HUDEP-2 (cell line): ENCODE data around the gene MINDY4.
A peak's percentile ranks its signal among the peaks of the same experiment; 100 is the strongest.

ENCODE experiments used
- DNase-seq, 76 experiments: peaks; one replicate each; lab custom pipeline; 2025; ENCODE audit not compliant: unreplicated experiment in 76 of 76; lab: John Stamatoyannopoulos, UW

The MINDY4 gene

DNA sequence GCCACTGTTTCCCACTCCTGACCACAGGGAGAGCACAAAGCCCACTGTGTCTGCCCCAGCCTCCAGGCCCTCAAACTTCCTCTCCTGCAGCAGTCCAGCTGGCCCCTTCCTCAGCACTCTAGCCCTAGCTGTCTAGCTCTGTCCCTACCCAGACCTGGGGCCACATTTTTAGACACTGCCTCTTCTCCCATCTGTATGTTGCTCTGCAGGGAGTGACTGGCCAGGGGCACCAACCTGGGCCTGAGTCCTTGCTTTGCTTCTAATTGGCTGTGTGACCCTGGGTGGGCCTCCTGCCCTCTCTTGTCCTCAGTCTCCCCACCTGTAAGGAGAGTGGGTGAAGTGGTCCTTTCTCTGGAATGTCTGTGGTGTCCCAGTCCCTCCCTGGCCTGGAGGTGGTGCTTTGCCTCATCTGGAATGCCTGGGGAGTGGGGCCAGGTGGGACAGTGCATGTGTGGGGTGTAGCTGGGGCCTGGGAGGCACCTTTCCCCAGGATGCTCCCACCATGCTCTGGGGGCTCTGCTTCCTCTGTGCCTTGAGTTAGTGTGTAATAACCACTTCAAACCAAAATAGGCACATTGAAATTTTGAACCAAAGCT is 165.5 kb downstream of the MINDY4 start:
- DNase-seq = no peak

DNA sequence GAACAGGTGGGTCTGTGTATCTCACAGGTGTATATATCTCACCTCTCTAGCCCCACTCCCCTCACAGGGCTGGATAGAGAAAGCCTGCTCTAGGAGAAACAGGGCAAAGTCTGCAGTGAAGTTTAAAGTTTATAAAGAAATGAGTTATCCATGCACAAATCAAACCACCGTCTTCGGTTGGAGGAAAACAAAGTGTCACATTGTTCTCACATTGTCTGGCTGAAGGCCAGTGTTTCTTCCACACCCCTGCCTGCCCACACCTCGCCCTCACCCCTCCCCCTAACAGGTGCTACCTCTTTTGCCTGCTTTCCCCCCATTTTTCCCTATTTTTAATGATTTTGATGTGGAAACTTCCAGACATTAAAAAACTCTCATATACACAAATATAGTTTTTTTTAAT is 166.2 kb downstream of the MINDY4 start:
- DNase-seq = no peak

DNA sequence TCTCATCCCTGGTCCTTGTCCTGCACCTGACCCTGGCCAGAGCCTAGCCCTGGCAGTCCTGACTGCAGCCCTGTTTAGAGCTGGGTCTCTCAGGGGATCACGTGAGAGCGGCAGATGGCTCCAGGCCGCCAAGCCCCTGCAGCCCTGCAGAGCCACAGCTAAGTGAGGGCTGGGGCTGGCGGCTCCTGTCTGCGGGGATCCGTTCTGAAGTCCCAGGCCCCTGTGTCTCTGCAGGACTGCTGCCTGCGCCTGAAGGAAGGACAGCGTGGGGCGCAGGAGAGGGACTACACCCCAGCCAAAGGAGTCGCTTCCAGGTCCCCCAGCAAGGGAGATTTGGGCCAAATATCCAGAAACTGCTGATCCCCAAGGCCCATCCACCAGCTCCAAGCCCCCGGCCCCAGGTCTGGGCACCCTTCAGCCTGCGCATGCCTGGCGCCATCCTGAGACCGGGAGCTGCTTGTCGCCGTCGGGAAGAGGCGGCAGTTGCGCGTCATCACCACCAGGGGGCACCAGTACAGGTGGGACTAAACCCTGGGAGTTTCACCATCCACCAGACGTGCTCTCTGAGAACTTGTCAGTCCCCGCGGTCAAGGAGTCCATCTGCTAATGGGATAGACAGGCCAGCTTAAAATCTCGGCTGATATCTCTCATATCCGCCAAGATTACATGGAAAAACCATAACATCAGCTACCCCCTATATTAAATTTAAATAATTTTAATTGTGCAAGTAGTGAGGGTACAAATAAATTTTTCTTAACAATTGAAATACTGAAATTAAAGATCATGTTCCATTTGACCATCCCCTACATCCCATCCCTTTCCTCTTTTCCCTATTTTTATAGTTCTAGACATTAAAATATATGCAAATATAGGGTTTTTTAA is 167.5 kb downstream of the MINDY4 start:
- DNase-seq = peak in 66 of 76 experiments; percentile 5 to 81 (median 54)

DNA sequence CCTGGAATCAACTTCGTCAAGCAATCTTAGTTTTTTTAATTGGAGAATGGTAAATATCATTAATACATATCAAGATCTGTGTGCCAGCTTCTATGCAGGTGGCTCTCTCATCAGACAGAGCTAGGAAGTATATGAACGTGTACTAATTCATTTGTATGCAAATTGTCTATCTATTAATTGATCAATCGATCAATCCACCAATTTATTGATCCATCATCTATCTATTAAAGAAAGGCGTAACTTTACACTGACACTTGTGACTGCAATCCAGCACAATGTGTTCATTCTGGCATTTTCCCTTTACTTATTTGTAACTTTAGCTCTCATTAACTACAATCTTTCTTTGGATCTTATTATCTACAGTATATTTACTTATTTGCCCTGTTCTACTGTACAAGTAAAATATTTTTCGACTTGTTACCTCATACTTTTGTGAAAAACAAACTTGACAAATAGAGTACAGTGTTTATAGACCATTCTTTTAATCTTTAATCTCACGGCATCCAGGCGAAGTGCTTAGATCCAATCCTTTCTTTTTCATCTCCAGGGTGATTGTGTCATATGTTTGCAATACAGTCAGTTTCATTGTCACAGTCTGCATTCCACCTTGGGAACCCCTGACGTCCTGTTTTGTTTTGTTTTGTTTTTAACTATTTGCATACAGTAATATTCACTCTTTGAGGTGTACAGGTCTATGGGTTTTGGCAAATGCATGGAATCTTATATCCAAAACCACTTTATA is 170.5 kb downstream of the MINDY4 start:
- no peak for DNase-seq
